ENCODE measurements around the gene DMWD.

The DMWD gene

DNA sequence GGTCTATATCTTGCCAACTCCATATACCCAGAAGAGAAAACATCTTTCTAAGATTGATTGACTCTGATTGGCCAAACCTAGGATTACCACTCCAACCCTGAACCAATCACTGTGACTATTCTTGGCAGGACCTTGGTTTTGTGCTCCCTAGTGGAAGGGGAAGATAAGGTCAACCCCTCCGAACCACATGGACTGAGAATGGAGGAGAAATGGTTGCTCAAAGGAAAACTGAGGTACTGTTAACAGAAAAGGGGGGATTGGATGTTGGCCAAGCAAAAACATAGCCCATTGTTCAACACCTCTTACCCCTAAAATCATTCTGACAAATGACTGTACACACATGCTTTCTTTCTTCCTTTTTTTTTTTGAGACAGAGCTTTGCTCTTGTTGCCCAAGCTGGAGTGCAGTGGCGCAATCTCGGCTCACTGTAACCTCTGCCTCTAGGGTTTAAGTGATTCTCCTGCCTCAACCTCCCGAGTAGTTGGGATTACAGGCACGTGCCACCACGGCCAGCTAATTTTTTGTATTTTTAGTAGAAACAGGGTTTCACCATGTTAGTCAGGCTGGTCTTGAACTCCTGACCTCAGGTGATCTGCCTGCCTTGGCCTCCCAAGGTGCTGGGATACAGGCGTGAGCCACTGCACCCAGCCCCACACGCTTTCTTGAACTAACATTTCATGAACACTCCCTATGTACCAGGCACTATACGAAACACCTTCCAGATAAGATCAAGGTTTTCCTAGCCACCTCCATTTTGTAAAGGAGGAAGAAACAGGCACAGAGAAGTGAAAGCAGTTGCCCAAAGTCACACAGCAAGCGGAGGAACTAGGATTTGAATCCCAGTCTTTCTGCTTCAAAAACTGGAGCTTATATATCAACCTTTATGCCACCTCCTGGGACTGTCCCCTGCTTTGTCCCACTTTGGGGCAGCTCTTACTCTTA, 52.9 kb downstream of the DMWD start:
- Histone ChIP-seq H2AFZ (ENCODE audit: low read length, unreplicated experiment) (no peak overlapping the region), H3K27ac (ENCODE audit: low read depth, low read length) (no peak overlapping the region), H3K79me2 (ENCODE audit: control insufficient read depth, insufficient read depth, low read length, unreplicated experiment) (no peaks in the 10 kb centered on the region), H3K36me3 (ENCODE audit: insufficient read depth, low read length) (no peaks in the 10 kb centered on the region), H3K4me3 (ENCODE audit: low read depth, low read length) (no peak overlapping the region), H3K27me3 (ENCODE audit: insufficient read depth, low read length) (no peaks in the 10 kb centered on the region), H3K4me1 (ENCODE audit: control insufficient read depth, insufficient read depth, low read length, unreplicated experiment) (no peaks in the 10 kb centered on the region)

- H3K36me3 ChIP-seq (ENCODE audit: insufficient read depth, low read length) = no peaks in the 10 kb centered on the region
- no peak within 1 kb of the TSS for H2AFZ ChIP-seq (ENCODE audit: low read length, unreplicated experiment)
- H3K27ac ChIP-seq (ENCODE audit: low read depth, low read length) = no peak within 1 kb of the TSS
- H3K4me1 ChIP-seq (ENCODE audit: control insufficient read depth, insufficient read depth, low read length, unreplicated experiment) = no peaks in the 10 kb centered on the region
- H3K4me3 ChIP-seq (ENCODE audit: low read depth, low read length) = no peak within 1 kb of the TSS
- peaks cover 18% of the 10 kb centered on the region for H3K79me2 ChIP-seq (ENCODE audit: control insufficient read depth, insufficient read depth, low read length, unreplicated experiment)
- no peaks in the 10 kb centered on the region for H3K27me3 ChIP-seq (ENCODE audit: insufficient read depth, low read length)
These were observed 59.4 kb downstream of the DMWD start, which contains the start of gene MEIOSIN for GRCh38 chr19:45733160-45733810. Gene MEIOSIN (plus strand): TSS chr19:45733439. CDS start chr19:45735377, 1,938 bp downstream.
